NCI-H1092 (cell line): ENCODE data around the gene CCDC178.
A peak's percentile ranks its signal among the peaks of the same experiment; 100 is the strongest.
"Not testable (repeated sequence)": the region's sequence is repeated elsewhere in the genome, so short reads cannot be mapped to it uniquely, and the experiment has no call there.

Experiments
- DNase-seq: peaks from one replicate; lab custom pipeline; 2025; lab: John Stamatoyannopoulos, UW

The CCDC178 gene

DNA sequence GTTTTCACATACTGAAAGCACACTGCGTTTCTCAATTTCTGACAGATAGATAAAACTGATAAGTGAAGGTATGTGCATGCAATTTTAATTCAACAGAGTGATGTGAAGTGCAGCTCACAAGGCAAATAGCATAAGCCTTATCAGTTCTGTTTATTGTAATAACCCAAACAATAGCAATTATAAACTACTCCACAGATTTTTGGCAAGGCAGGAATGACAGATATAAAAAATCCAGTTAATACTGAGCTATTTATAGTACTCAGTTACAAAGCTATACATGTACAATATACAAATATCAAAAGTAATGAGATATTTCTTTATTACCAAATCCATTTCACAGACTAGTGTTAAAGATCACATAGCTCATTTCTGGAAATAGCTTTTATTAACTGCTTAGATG, 456.8 kb downstream of the CCDC178 start:
- no peak for DNase-seq

DNA sequence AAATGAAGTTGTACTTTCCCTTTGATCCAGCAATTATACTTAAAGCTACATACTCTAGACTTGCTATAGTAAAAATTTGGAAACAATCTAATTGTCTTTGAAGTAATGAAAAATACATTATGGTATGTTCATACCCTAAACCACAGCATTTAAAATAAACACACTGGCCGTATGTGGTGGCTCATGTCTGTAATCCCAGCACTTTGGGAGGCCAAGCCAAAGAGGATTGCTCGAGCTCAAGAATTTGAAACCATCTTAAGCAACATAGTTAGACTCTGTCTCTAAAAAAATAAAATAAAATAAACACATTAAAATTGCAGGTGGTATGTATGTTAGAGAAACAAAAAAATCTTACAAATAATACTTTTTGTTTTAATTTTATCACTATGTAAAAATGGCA, 459.6 kb downstream of the CCDC178 start:
- DNase-seq = no peak

DNA sequence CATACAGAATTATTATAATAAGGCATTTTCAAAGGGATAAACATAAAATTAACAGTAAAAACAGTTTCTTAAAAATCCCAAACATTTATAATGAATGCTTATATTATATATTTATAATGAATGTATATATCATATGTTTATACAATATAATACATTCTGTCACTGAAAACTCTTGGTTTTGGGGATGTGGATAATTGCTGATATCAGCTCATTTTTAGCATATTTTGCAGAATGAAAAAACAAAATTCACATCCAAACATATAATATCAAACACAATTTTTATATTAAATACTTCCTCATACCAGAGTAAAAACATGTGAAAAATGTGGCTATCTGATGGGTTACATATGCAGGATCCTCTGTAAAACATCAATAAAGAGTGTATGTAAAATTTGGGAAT, 465.0 kb downstream of the CCDC178 start:
- DNase-seq = no peak

DNA sequence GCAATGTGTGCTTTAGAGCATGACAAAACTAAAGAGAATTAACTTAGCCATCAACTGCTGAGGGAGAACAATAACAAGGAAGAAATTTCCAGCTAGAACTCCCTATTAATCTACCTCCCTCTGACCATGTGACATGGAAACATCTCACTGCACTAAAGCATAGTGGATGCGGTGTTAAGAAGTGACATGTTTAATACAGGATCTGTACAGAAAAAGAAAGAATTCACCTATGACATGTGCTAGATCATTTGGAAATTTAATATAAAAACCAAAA, 465.4 kb downstream of the CCDC178 start:
- no peak for DNase-seq

DNA sequence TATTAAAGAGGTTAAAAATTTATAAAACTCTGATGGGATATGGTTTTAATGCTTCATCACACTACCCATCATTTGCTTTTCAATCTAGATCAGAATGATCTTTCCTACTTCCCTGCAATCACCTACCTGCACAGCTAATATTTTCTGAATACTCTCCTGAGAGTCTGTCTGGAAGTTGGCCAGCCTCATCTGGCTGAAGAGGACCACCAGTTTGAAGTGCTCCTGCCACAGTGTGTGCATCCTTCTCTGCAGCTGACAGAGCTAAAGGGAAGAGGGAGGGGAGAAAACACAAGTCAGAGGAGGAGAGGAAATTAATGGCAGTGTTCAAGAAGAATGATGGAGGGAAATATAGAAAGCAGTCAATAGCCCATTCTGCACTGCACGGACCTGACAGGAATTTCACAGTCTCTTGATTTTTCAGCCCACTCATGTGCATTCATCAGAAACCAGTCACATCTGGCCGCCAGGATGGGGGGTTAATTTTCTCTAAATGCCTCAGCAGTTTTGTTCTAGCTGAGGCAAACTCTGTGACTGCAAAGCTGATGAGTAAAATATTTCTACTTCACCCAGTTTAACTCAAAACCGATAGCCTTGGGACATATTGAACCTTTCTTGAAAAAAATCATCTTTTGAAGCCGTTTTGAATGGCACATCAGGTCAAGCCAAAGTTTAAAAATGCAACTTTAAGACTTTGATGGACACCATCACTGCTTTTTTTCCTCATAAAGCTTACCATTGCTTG, 465.9 kb downstream of the CCDC178 start:
- peak; percentile 74 for DNase-seq

DNA sequence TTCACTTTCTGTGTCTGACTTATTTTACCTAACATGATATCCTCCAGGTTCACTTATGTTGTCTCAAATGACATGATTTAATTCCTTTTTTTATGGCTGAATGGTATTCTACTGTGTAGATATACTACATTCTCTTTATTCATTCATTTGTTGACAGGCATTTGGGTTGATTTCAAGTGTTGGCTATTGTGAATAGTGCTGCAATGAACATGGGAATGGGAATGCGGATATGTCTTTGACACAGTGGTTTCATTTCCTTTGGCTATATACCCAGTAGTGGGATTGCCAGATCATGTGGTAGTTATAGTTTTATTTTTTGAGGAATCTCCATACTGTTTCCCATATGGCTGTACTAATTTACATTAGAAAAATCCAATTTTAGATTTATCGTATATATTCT, 472.3 kb downstream of the CCDC178 start:
- DNase-seq = no peak

DNA sequence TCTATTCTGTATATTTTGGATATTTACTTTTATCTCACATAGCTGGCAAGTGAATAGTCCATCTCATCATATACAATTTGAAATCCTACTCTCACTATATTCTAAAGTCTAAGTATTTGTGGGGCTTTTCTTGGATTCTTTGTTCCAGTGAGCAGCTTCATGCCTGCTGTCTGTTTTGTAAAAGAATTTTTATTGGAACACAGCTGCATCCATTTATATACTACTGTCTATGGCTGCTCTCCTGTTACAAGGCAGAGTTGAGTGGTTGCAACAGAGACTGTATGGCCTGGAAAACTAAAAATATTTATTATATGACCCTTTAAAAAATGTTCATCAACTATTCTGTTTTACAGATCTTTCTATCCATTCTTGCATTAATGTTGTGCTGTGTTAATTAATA, 474.4 kb downstream of the CCDC178 start:
- no peak for DNase-seq

DNA sequence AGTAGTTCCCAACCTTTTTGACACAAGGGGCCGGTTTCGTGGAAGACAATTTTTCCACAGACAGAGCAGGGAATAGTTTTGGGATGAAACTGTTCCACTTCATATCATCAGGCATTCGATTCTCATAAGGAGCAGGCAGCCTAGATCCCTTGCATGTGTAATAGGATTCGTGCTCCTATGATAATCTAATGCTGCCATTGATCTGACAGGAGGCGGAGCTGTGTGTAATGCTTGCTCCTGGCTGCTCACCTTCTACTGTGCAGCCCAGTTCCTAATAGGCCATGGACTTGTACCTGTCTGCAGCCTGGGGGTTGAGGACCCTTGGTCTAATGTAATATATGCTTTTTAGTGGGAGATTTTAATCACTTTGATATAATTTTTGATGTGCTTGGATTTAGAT, 479.0 kb downstream of the CCDC178 start:
- no peak for DNase-seq

DNA sequence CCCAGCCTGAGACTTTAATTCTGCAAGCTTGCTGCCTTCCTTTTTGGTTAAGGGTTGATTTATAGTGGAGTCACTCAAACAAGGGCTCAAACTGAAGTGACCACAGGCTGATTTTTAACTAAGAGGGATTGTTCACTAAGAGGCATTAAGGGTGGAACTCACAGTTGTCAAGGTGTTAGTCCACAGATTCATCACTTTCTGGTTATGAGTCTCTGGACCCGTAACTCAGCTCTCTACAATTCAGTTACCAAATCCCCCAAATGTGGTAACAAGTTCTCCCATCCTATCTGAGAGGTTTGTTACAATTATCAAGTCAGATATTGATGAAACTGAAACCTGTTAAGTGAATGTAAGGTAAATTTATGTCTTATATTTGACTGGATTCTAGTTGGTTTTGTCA, 481.8 kb downstream of the CCDC178 start:
- DNase-seq = no peak

DNA sequence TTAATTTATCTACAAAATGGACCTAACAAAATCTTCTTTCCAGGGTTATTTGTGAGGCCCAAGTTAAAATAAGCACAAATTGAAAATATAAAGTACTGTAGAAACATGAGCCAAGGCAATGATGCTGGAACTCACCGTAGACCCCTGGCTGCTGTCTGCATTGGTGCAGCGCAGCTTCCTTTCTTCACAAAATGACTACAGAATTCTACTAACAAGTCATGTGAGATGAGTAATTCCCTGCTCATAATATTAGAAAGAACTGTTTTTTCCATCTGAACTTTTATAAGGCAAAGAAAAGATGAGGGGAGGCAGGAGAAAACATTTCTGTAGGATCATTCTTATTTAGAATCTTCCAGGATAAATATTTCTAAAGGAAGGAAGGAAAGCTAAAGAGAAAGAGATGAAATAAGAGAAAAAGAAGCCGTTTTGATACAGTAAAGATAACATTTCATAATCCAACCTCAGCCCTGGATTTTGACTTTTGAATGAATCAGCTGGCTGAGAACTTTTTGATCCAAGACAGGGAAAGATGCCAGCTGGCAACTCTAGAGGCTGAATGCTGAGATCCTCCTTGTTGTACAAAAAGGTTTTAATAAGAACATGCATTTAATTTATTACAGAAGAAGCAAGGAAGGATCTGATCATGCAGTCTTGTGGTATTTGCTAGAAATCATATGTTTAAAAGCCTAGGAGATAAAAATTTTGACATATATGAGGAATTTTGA, 483.8 kb downstream of the CCDC178 start:
- no peak for DNase-seq

DNA sequence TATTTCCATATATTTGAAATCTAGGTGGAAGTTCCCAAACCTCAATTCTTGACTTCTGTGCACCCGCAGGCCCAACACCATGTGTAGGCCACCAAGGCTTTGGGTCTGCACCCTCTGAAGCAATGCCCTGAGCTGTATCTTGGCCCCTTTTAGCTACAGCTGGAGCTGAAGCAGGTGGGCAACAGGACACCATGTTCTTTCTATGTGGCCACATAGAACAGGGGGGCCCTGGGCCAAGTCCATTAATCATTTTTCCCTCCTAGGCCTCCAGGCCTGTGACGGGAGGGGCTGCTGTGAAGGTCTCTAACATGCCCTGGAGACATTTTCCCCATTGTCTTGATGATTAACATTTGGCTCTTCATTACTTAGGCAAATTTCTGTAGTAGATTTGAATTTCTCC, 488.2 kb downstream of the CCDC178 start:
- DNase-seq = not testable (repeated sequence)

DNA sequence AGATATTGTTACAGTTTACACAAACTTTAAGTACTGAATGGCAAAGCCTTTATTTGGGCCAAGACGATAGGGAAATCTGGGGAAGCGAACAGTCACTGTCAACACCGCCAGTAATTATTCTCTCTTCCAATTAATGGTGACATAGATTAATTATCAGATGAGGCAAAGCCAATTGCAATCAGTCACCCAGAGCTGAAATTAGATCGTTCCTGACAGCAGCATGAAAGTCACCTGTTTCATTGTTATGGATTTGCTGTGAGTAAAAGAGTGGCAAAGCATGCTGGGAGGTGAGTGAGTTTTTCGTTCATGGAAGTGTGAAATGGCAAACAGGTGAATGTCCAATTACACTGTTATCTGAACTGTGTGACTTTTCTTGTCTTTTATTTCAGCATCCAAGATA, 502.9 kb downstream of the CCDC178 start:
- DNase-seq = no peak

DNA sequence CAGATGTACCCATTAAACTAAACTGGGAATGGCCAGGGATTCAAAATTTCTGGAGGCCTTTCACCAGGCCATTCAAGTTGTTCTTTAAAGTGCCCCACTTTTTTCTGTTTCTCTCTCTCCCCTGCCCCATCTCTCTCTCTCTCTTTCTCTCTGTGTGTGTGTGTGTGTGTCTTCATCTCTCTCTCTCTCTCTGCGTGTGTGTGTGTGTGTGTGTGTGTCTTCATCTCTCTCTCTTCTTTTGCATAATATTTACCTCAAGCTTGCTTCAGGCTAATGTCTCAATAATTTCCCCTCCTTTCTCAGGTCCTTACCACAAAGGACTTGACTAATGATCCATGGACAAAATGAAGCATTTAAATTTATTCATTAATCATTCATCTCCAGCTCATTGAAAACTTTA, 503.5 kb downstream of the CCDC178 start:
- DNase-seq = no peak

DNA sequence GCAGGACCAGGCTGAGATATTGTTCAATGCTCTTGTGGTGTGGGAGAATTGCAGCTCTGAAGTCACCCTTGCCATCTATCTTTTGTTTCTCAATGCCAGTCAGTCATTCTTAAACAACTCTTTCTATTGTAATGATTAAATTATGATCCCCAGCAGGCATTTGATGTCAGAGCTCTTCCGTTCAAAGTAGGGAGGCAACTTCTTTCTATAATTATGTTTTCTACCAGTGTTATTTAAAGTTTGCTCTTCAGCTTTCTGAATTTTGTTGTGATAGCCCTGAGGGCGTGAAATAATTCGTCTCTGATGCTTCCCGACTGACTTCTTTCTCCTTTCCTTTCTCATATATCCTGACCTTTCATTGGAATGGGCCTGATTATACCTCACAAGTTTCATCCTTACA, 506.3 kb downstream of the CCDC178 start:
- DNase-seq = no peak

DNA sequence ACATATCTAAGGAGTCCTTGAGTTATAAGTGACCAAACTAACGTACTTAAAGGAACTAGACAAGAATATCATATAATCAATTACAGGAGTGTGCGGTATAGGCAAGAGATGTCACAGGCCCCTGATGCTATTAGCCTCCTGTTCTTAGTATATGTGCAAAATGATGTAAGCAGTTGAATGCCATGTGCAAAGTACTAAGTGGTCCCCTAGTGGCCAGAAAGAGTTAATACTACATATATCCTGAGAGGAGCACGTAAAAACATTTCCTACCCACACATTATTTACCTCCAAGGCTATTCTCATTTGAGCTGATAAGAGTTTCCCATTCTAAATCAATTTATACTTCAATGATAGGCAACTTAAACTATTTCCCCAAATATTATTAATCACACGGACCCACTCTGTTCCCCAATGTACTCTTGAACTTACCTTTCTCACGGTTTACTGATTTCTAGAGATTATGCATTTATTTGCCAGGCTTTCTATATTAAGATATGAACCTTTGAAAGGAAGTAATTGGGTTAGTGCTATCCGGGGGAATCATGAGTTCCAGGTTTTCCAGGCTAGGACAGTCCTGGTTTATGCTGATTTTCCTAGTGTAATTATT, 509.7 kb downstream of the CCDC178 start:
- DNase-seq = peak; percentile 12

DNA sequence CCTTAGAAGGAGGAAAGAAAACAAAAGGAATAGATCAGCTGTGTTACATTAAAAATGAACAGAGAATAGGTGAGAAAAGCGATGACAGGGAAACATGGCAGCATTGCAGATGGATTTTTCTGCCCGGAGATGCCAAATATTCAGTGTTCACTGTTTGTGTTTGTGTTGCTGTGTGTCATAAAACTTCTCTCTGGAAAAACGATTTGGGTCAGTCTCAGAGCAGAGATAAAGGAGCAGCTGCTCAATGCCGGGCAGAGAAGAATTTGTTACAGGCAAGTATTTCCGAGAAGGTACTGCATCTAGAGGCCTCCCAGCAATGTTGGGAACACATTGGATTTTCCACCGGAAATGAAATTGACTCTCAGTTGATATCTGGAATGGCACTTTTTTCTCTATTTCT, 511.3 kb downstream of the CCDC178 start:
- no peak for DNase-seq

DNA sequence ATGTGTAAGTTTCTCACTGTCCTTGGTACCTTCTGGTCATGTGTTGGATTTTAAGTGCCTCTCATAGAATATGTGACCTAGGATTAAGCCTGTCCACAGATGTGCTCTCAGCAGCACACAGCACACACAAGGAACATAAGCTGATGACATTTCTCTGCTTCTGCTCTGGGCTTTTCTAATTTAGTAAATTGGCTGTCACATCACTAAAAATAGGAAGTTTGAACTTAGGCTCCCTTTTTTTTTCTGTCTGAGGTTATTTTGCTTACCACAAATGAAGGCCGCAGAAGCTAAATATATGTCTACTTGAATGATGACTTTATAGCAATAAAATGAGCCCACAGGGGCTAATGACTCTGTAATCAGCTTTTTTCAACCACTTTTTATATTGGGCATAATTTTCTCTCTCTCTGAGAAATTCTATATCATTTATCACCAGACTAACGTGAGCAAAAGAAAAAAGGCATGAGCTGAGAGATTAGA, 517.5 kb downstream of the CCDC178 start:
- DNase-seq = no peak

DNA sequence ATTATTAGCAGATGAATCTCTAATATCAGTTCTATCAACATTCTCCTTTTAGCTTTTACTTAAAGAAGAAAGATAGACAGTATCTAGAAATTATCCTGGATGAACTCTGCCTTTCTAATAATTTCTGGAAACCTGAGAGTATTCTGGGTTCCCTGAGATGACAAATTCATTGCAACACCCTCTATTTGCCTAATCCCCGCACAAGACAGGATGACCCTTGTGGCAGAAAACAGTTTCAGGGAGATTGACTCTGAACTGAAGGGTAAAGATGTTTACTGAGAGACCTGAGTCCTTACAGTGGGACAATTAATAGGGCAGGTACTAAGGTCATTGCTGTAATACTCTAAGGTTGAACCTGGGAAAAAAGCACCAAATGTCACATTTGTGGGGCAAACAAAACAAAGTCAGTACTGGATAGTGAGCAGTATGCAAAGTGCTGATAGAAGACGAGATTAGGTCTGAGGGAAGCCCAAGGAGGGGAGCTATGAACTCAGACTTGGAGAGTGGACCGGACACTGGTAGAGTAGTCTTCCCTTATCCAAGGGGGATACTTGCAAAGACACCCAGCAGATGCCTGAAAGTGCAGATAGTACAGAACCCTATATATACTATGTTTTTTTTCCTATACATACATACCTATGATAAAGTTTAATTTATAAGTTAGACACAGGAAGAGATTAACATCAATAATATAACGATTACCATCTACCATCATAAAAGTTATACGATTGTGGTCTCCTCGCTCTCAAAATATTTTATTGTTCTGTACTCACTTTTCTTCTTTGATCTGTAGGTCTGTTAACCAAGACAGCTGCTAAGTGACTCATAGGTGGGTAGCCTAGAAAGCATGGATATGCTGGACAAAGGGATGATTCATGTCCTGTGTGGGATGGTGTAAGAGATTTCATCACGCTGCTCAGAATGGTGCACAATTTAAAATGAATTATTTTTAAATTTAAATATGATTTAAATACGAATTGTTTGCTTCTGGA, 519.4 kb downstream of the CCDC178 start:
- DNase-seq = no peak

DNA sequence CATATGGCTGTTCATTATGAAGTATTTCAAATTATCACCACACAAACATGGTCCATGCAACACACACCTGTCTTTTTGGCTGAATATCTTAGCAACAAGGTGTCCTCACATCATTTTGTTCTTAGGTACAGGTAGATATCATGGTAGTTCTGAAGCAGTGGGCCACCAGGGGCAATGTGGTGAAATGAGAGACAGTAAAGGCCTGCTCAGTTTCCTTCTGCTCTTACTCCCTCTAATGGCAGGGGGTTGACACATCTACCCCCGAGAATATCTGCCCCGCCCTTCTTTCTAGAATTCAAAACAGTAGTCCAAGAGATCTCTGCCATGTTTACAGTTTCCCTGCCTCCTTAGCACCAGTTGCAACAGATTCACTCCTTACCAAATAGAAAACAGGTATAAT, 520.7 kb downstream of the CCDC178 start:
- DNase-seq = peak; percentile 61

DNA sequence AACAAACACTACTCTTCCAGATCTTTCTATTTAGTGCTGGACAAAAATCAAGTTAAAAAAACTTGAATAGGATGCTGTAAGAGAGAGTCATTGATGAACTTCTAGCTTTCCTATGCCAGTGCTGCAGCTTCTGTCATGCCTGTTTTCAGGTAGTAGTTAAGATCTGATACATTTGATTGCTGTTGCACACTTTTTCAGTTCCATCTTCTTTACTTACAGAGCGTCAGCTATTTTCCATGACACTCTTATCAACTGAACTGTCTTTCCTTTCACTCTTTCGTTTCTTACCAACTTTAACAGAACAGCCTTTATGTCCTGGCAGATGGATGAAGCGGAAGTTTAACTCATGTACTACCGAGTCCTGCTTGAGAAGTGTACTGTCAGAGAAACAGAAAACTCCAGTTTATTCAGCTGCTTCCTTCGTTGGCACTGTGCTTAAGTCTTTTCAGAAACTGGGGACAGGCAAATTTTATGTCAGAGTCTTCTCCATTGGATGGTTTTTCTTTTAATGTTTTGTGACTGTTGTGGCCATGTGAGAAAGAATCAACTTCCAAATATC, 521.8 kb downstream of the CCDC178 start:
- DNase-seq = no peak

DNA sequence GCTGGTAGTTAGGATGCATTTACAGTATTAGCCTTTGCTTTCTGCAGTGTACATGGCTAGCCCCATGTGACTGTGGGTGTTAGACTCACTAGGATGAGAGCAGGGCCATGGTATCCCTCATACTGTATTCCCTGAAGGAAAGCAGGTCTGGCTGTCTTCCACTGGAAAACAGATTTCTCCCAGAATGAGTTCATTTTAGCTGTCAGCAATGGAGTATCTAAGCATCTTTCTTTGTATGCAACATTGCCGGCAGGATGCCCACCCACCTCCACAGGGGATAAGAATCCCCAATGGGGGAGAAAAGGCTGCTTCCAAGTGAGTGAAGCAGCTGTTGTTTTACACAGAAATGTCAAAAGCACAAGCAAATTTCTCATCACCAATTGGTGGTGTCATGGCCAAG, 525.0 kb downstream of the CCDC178 start:
- DNase-seq = no peak
